GM12878 (cell line): Measurements from ENCODE around the gene PUSL1. TPM values are rescaled to one million over a fixed set of nuclear protein-coding genes. Genes with fewer than 3 reads are reported as not detected.

ENCODE experiments used
- BCL11A ChIP-seq: IDR thresholded peaks from 2 replicates; pipeline ENCODE4 v1.6.1; 2011; ENCODE audit warnings: low read depth, low read length
- BHLHE40 ChIP-seq, 2 experiments: fragments of 450-650 bp in 1 of 2; IDR thresholded peaks; 2 replicates each; pipeline ENCODE4 v1.6.1; 2011 to 2017; ENCODE audit warnings: low read depth in 2 of 2, borderline replicate concordance in 1 of 2, improper control_type of control experiment in 1 of 2, low read length in 1 of 2, mild to moderate bottlenecking in 1 of 2
- BMI1 ChIP-seq: fragments of 450-650 bp; IDR thresholded peaks from 2 replicates; pipeline ENCODE4 v1.6.1; 2016; ENCODE audit warnings: mild to moderate bottlenecking, moderate library complexity, borderline replicate concordance
- CBFB ChIP-seq: IDR thresholded peaks from 2 replicates; pipeline ENCODE4 v1.6.1; 2016; ENCODE audit warnings: antibody characterized with exemption, low read depth
- CHD1 ChIP-seq: IDR thresholded peaks from 2 replicates; pipeline ENCODE4 v1.6.1; 2012; ENCODE audit warnings: low read depth, low read length, improper control_type of control experiment
- GATAD2B ChIP-seq: fragments of 450-650 bp; conservative IDR thresholded peaks from 2 replicates; pipeline ENCODE4 v1.6.1; 2017; ENCODE audit warnings: low read depth, mild to moderate bottlenecking, moderate library complexity
- JUNB ChIP-seq: IDR thresholded peaks from 2 replicates; pipeline ENCODE4 v1.6.1; 2016; ENCODE audit warnings: antibody characterized with exemption, mild to moderate bottlenecking
- JUND ChIP-seq: IDR thresholded peaks from 2 replicates; pipeline ENCODE4 v1.6.1; 2012; ENCODE audit warnings: low read depth, mild to moderate bottlenecking, low read length, improper control_type of control experiment, moderate library complexity
- MTA3 ChIP-seq: IDR thresholded peaks from 2 replicates; pipeline ENCODE4 v1.6.1; 2012; ENCODE audit warnings: low read length, inconsistent platforms, borderline replicate concordance
- MYC ChIP-seq: IDR thresholded peaks from 2 replicates; pipeline ENCODE4 v1.6.1; 2011; ENCODE audit warnings: mild to moderate bottlenecking, low read length, moderate library complexity, inconsistent platforms; ENCODE audit not compliant: insufficient read depth, insufficient replicate concordance, insufficient read length, severe bottlenecking
- PML ChIP-seq: IDR thresholded peaks from 2 replicates; pipeline ENCODE4 v1.6.1; 2012; ENCODE audit warnings: low read length, inconsistent platforms
- POLR2AphosphoS2 ChIP-seq: IDR thresholded peaks from 2 replicates; pipeline ENCODE4 v1.6.1; 2011; ENCODE audit warnings: low read depth, mild to moderate bottlenecking, low read length, improper control_type of control experiment, moderate library complexity
- RAD51 ChIP-seq: fragments of 450-650 bp; IDR thresholded peaks from 2 replicates; pipeline ENCODE4 v1.6.1; 2016; ENCODE audit warnings: moderate library complexity, mild to moderate bottlenecking, inconsistent platforms
- SPI1 ChIP-seq: IDR thresholded peaks from 2 replicates; pipeline ENCODE4 v1.6.1; 2011; ENCODE audit warnings: low read depth, mild to moderate bottlenecking, low read length, moderate library complexity, borderline replicate concordance; ENCODE audit not compliant: insufficient read depth
- TBL1XR1 ChIP-seq: IDR thresholded peaks from 2 replicates; pipeline ENCODE4 v1.6.1; 2012; ENCODE audit warnings: low read depth, low read length, improper control_type of control experiment
- YY1 ChIP-seq: IDR thresholded peaks from 2 replicates; pipeline ENCODE4 v1.6.1; 2011; ENCODE audit warnings: low read depth, mild to moderate bottlenecking, low read length
- ZNF384 ChIP-seq: IDR thresholded peaks from 2 replicates; pipeline ENCODE4 v1.6.1; 2012; ENCODE audit warnings: low read depth, mild to moderate bottlenecking, low read length, improper control_type of control experiment, borderline replicate concordance
- ZZZ3 ChIP-seq: IDR thresholded peaks from 2 replicates; pipeline ENCODE4 v1.6.1; 2011; ENCODE audit warnings: low read depth; ENCODE audit not compliant: control insufficient read depth, insufficient read length
- polyA plus RNA-seq, 11 experiments: library from polyadenylated mRNA; depleted of rRNA in 4 of 11; unstranded in 6 of 11; stranded (reverse) in 5 of 11; fragments of >200 nt; fragmentation: Nextera tagmentation in 4 of 11; fragmentation: Illumina TruSeq in 1 of 11; extraction: Ambion mirVana in 4 of 11; extraction: Trizol in 1 of 11; gene quantifications; 1 replicate in 1 of 11; 2 replicates in 10 of 11; pipeline versions ENCODE4 v1.2.1 to v1.2.3, GENCODE V29; 2011 to 2016; ENCODE audit warnings: inconsistent platforms in 2 of 11, missing spikeins in 2 of 11, low read depth in 1 of 11
- total RNA-seq, 4 experiments: library from RNA; depleted of rRNA in 3 of 4; stranded (reverse); fragments of >200 nt in 3 of 4; fragmentation: Illumina TruSeq in 1 of 4; extraction: Trizol in 1 of 4; gene quantifications; 2 replicates each; pipeline versions ENCODE4 v1.2.1 to v1.2.3, GENCODE V29; 2013 to 2021
- TF ChIP-seq, protein P1 (sequence below): fragments of 150-350 bp; IDR thresholded peaks from 2 replicates; pipeline ENCODE4 v1.6.1; 2016; ENCODE audit warnings: low read depth, low read length
- TF ChIP-seq, protein P2 (sequence below): IDR thresholded peaks from 2 replicates; pipeline ENCODE4 v1.6.1; 2011; ENCODE audit warnings: borderline replicate concordance, low read depth, mild to moderate bottlenecking, moderate library complexity, mixed read lengths, low read length; ENCODE audit not compliant: insufficient read depth; ENCODE audit errors: extremely low read length
- TF ChIP-seq, protein P3 (sequence below): IDR thresholded peaks from 2 replicates; pipeline ENCODE4 v1.6.1; 2012; ENCODE audit warnings: low read depth, low read length, improper control_type of control experiment
- TF ChIP-seq, protein P4 (sequence below): fragments of 450-650 bp; IDR thresholded peaks from 2 replicates; pipeline ENCODE4 v1.6.1; 2014; ENCODE audit warnings: mild to moderate bottlenecking
- TF ChIP-seq, protein P5 (sequence below): IDR thresholded peaks from 2 replicates; pipeline ENCODE4 v1.6.1; 2011; ENCODE audit warnings: low read depth, mild to moderate bottlenecking, low read length, moderate library complexity, borderline replicate concordance; ENCODE audit errors: extremely low read depth

Gene PUSL1
- total and polyA plus RNA-seq, 10 of the 15 experiments (the other 5 are each of a cell fraction or from before 2014, with no cell fraction given): 0.16 to 28.4 (median 15.1) TPM

DNA sequence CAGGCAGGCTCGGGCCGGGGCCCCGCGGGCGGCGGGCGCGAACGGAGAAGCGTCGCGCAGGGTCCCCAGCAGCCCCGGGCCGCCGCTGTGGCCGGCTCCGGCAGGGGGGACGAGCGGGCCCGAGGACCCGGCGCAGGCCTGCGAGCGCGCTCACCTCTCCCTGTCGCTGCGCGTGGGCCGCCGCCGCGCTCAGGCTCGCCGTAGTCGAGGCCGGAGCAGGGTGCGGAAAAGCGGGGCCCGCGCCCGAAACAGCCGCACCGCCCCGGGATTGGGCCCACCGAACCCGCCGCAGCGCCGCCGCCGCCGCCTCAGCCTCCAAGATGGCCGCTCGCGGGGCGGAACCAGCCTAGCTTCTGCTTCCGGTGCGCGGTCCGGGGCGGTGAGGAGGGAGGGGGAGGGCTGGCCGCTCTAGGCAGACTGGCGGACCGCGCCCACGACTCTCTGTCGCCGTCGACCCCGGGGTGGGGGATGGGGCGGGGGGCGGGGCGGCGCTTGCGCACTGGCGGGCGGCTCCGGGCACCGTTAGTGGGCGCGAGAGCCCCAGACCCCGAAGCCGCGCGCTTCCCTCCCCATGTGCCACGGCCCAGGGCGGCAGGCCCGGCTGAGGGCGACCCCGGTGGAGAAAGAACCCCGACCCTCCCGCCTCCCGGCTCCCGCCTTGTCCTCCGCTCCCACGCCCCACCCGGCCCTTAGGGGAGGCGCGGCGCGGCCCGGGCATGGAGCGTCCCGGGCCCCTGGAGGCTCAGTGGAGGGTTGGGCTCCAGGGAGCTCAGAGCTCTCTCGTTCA, 34.7 kb upstream of the PUSL1 start, which contains the start of gene UBE2J2 (continued):
- TF ChIP-seq, protein P1, sequence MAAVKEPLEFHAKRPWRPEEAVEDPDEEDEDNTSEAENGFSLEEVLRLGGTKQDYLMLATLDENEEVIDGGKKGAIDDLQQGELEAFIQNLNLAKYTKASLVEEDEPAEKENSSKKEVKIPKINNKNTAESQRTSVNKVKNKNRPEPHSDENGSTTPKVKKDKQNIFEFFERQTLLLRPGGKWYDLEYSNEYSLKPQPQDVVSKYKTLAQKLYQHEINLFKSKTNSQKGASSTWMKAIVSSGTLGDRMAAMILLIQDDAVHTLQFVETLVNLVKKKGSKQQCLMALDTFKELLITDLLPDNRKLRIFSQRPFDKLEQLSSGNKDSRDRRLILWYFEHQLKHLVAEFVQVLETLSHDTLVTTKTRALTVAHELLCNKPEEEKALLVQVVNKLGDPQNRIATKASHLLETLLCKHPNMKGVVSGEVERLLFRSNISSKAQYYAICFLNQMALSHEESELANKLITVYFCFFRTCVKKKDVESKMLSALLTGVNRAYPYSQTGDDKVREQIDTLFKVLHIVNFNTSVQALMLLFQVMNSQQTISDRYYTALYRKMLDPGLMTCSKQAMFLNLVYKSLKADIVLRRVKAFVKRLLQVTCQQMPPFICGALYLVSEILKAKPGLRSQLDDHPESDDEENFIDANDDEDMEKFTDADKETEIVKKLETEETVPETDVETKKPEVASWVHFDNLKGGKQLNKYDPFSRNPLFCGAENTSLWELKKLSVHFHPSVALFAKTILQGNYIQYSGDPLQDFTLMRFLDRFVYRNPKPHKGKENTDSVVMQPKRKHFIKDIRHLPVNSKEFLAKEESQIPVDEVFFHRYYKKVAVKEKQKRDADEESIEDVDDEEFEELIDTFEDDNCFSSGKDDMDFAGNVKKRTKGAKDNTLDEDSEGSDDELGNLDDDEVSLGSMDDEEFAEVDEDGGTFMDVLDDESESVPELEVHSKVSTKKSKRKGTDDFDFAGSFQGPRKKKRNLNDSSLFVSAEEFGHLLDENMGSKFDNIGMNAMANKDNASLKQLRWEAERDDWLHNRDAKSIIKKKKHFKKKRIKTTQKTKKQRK: no peak
- no peak for TF ChIP-seq RAD51
- TF ChIP-seq, protein P2, sequence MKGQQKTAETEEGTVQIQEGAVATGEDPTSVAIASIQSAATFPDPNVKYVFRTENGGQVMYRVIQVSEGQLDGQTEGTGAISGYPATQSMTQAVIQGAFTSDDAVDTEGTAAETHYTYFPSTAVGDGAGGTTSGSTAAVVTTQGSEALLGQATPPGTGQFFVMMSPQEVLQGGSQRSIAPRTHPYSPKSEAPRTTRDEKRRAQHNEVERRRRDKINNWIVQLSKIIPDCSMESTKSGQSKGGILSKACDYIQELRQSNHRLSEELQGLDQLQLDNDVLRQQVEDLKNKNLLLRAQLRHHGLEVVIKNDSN: no peak
- TF ChIP-seq MYC: no peak
- TF ChIP-seq PML: no peak
- TF ChIP-seq, protein P3, sequence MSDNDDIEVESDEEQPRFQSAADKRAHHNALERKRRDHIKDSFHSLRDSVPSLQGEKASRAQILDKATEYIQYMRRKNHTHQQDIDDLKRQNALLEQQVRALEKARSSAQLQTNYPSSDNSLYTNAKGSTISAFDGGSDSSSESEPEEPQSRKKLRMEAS: peak; percentile 55; the same call in 1 of the 2 replicates
- TF ChIP-seq TBL1XR1: 0 out of 2 replicates have a peak, but pooled peaks have one; percentile 51
- TF ChIP-seq MTA3: no peak
- peak; percentile 98 for TF ChIP-seq YY1
- no peak for TF ChIP-seq JUND
- TF ChIP-seq CBFB: no peak
- TF ChIP-seq CHD1: no peak
- TF ChIP-seq BCL11A: no peak
- no peak for TF ChIP-seq ZZZ3
- peak in 1 of 2 experiments; percentile 40; a peak in 1 of 4 replicates for TF ChIP-seq BHLHE40 (IDR thresholded peaks at IDR 0.05; ENCODE audit: borderline replicate concordance in 1 of 2, low read depth in 2 of 2, low read length in 1 of 2)
- no peak for TF ChIP-seq SPI1
- no peak for TF ChIP-seq BMI1
- no peak for TF ChIP-seq ZNF384
- TF ChIP-seq GATAD2B: peak; percentile 95
- TF ChIP-seq, protein P4, sequence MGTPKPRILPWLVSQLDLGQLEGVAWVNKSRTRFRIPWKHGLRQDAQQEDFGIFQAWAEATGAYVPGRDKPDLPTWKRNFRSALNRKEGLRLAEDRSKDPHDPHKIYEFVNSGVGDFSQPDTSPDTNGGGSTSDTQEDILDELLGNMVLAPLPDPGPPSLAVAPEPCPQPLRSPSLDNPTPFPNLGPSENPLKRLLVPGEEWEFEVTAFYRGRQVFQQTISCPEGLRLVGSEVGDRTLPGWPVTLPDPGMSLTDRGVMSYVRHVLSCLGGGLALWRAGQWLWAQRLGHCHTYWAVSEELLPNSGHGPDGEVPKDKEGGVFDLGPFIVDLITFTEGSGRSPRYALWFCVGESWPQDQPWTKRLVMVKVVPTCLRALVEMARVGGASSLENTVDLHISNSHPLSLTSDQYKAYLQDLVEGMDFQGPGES: no peak
- TF ChIP-seq, protein P5, sequence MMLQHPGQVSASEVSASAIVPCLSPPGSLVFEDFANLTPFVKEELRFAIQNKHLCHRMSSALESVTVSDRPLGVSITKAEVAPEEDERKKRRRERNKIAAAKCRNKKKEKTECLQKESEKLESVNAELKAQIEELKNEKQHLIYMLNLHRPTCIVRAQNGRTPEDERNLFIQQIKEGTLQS: no peak
- no peak for TF ChIP-seq JUNB
- TF ChIP-seq POLR2AphosphoS2: 0 out of 2 replicates have a peak, but pooled peaks have one; percentile 29
